Measurements from ENCODE around the gene SLPI. TPM values are rescaled to one million over a fixed set of nuclear protein-coding genes. Genes with fewer than 3 reads are reported as not detected.

The SLPI gene, protein sequence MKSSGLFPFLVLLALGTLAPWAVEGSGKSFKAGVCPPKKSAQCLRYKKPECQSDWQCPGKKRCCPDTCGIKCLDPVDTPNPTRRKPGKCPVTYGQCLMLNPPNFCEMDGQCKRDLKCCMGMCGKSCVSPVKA
- not detected for polyA plus RNA-seq (2013, experiment 1 of 2; ENCODE audit: insufficient read length)
- not detected for polyA plus RNA-seq (2013, experiment 2 of 2; ENCODE audit: insufficient read length)

DNA sequence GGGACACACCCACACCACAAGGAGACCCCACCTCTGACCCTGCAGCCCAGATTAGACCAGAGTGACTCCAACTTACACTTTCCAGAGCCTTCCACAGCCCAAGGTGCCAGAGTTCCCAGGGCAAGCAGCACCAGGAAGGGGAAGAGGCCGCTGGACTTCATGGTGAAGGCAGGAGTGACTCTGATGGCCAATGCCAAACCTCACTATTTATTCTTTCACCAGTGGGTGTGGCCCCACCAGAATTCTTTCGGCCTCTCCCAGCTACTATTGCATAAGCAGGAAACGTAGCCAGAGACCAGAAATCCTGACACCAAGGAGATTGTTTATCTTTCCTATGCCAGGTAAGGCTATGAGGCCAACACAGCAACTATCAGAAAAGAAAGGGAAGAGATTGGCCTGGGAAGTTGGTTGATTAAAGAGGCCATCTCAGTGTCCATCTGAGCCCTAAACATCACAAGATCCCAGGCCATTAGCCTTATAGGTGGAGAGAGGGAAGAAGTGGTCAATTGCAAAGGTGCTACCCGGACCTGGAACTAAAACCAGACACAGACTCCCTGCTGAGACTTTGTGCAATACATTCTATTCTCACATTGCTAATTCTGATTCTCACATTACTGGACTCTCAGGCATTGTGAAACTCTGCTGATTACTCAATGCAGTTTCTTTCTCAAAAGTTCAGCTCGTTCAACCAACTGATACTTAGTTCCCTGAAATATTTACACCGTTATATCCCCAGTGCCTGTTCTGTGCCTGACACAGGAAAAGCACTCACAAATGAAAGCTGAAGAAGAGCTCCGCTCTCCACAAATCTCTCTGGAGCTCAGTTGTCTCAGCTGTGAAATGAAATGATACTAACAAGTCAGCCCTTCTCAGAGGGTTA is at the start of gene SLPI:
TSS of gene SLPI (minus strand) at position 182 of the 880 bp plus-strand sequence. CDS start at position 161, 21 bp downstream.
- no peak for DNase-seq

DNA sequence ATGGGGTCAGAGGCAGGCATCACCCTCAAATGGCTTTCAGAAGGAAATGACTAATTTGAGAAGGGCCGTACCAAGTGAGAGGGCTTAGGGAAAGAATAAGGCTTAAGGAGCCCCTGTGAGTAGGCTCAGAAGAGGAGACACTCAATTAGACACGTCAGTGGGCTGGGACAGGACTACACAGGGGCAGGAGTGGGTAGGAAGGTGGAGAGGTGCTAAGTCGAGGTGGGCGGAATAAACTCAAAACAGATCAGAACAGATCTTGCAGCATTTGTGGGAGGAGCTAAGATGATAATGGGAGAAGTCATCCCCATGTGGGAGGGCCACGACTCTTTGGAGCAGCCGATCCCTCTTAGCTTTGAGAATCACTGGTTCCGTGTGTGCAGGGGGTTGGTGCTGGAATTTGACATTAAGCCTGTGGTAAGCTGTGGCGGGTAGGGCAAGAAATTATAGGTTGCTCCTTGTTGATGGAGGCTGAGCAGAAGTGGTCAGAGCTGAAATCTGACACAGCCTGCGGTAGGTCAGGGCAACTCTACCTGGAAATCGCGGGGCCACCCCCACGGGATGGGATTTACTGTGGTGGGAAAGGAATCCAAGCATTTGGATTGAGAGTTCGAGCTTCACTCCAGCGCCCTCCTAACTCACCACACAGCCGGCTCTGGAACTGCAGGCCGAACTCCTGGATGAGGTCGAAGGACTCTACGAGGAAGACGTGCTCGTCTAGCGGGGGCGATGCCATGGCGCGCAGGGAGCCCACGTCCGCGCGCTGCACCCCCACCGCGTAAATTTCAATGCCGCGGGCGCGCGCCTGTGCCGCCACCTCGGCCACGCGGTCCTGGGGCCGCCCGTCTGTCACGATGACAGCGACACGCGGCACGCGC is 49.5 kb upstream of the SLPI start:
- no peak for DNase-seq

DNA sequence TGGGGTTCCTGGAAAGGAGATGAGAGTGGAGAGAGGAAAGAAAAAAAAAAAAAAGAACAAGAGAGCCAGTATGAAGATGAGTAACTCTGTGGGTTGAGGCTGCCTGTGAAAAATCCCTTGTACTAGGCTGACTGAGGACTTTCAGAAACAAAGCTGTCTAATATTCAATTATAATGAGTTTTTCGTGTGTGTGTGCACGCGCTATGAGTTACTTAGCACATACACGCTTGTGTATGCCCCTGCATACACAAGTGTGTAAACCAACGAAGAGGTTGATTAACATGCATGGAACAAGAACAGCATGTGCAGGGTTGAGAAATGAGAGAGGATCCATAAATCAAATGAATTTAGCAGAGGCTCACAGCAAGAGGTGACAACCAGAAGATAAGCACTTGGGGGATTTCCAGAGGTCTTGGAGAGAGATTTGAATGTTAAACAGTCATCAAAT is 47.5 kb upstream of the SLPI start:
- no peak for DNase-seq

DNA sequence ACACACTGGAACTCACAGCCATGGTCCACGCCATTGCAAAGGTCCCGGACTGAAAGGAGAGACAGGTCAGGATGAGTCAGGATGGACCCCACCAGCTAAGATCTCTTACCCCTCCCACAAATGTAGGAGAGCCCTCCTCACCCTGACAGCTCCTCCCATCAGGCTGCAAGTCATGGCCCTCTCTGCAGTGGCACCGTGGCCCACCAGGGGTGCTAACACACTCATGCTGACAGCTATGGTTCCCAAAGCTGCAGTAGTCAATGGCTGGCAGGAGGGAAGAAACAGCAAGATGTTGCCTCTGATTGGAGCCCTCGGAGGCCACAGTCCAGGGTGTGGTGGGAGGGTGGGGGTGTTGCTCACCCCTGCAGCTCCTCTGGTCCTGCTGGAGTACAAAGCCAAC is 46.6 kb upstream of the SLPI start:
- DNase-seq: peak; percentile 38

DNA sequence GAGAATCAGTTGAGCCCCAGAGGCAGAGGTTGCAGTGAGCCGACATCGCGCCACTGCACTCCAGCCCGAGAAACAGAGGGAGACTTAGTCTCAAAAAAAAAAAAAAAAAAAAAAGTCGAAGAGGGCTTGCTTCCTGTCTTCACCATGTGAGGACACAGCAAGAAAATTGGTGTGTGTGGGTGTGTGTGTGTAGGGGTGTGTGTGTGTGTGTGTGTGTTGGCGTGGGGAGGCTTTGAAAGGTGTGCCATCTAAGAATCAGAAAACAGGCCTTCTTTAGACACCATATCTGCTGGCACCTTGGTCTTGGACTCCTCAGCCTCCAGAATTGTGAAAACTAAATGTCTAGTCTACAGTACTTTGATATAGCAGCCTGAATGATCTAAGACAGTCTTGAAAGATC is 45.4 kb upstream of the SLPI start:
- no peak for DNase-seq

DNA sequence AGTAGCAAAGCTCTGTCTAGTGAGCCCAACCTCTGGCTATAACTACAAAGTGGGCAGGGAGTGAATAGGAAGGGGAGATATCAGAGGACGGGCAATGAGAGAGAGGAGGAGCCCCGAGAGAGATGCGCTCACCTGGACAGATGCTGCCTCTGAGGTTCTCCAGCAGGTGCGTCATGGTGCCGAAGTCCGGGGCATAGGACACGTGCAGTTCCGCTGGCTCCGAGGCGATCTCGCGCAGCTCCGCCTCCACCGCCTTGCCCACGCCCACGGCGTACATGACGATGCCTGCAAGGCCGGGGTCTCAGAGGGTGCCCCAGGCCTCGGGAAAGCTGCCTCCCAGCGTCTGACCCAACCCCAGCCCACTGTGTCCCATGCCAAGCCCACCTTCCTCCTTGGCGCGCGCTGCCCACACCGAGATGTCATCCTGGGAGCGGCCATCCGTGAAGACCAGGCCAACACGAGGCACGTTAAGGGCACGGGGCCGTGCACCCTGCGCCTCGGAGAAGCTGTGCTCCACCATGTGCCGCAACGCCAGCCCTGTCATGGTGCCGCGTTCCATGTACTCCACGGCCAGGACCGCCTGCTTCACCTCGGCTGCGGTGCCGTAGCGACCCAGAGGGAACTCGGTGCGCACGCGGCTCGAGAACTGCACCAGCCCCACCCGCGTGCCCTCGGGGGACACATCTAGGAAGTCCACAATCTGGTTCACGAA is 43.6 kb upstream of the SLPI start:
- no peak for DNase-seq

DNA sequence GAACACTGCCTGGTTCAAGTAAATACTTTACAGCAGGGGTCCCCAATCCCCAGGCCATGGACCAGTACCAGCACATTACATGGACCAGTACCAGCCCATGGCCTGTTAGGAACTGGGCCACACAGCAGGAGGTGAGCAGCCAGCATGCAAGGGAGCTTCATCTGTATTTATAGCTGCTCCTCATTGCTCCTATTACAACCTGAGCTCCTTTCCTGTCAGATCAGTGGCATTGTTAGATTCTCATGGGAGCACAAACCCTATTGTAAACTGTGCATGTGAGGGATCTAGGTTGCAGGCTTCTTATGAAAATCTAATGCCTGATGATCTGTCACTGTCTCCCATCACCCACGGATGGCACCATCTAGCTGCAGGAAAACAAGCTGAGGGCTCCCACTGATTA is 40.3 kb upstream of the SLPI start:
- DNase-seq: no peak

DNA sequence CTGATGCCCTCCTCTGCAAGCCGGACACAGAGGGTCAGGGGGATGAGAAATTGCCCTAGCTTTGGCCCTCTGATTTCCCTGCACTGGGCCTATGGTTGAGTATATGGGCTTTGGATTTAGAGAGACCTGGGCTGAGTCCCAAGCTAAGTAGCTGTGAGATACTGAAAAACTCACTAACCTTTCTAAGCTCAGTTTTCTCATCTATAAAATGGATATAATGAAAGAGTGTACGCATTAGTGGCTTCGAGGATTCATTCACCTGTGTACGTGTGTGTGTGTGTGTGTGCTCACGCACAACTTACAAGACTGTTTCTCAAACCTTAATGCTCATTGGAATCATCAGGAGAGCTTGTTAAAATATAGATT is 39.6 kb upstream of the SLPI start:
- DNase-seq: no peak

DNA sequence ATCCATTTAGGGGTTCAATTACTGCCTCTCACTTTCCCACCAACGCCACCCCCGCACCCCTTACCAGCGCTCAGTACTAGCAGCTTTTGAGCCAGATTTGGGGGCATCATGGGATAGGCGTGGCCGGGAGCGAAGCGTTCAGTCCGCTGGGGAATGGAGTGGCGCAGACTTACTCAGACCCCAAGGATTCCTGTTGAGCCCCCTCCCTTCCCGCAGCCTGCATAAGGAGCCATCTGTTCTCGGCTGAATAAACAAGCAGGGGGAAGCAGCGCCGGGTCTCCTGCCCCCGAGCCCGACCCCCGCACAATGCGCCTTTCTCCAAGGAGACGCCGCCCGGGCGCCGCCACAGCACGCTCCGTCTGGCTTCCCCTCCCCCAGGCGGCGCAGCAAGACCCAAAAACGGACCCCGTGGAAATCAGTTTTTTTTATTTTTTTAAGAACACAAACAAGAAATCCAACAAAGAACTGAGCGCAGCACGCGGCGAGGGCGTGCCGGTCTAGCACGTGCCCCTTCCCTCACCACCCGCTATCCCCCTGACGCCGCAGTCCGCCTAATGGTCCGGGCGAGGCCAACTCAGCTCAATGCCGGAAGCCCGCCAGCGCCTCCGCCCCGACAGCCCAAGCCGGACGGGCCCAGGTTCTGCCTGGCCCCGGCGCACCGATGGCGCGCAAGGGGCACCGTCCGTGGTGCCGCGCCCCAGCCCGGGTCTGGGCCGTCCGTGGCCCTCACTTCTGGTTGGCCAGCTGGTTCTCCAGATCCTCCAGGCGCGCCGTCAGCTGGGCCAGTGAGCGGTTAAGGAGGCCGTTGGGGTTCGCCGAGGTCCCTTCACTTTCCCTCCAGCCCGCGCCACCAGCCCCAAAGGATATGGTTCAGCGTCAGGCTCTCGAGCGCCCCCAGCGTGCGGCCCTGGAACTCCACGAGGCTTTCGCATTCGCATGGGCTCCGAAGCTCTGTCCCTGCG is 39.0 kb upstream of the SLPI start:
- DNase-seq: peak; percentile 73

DNA sequence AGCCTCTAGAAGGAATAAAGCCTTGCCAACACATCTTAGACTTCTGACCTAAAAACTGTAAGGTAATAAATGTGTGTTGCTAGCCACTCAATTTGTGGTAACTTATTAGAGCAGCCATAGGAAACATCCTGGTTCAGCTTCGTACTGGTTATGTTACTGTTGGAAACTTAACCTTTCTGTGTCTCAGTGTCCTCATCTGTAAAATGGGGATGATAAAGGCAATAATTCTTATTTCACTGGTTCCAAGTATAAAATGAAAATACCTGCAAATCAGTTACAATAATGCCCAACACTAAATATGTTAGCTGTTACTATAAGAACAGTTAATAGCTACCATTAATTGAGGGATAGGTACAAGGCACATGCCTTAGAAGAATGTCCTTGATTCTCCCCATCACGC is 38.0 kb upstream of the SLPI start:
- DNase-seq: no peak

DNA sequence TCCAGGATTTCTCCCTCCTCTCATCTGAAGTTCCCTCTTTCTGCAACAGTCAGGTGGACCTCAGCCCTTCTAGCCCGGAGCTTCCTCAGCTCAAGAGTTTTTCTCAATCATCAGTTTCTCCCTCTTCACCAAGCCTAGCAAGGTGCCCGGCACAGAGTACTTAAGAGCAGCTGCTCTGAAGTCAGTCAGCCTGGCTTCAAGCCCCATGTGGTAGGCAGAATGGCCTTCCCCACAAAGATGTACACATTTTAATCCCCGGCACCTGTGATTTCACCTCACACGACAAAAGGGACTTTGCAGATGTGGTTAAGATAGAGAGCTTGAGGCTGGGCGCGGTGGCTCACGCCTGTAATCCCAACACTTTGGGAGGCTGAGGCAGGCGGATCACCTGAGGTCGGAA is 37.2 kb upstream of the SLPI start:
- no peak for DNase-seq

DNA sequence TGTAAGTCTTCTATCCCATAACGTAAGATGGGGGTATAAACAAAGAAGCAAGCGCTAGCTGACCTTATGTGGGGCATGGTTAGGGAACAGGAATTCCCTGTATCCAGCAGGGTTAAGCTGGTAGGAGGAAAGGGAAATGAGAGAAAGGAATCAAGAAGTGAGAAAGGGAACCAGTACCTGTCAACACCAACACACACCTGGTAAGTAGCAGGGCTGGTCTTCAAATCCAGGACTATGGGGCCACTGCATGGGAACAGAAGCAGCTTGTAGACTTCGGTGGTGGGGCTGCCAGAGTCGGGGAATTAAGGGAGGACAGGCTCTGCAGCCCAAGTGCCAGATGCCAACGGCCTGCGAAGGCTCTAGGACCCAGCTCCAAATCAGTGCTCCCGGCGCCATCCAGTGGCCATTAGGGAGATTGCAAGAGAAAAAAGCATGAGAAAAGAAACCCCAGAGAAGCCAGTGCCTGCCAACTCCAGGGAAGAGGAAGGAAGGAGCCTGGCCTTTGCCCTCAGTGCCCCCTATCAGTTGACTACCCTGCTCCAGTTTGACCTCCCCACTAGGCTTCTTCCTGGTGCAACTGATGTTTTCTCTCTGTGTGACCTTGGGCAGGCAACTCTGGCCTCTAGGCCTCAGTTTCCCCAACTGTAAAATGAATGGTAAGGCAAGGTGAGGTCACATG is 36.5 kb upstream of the SLPI start:
- peak; percentile 75 for DNase-seq

DNA sequence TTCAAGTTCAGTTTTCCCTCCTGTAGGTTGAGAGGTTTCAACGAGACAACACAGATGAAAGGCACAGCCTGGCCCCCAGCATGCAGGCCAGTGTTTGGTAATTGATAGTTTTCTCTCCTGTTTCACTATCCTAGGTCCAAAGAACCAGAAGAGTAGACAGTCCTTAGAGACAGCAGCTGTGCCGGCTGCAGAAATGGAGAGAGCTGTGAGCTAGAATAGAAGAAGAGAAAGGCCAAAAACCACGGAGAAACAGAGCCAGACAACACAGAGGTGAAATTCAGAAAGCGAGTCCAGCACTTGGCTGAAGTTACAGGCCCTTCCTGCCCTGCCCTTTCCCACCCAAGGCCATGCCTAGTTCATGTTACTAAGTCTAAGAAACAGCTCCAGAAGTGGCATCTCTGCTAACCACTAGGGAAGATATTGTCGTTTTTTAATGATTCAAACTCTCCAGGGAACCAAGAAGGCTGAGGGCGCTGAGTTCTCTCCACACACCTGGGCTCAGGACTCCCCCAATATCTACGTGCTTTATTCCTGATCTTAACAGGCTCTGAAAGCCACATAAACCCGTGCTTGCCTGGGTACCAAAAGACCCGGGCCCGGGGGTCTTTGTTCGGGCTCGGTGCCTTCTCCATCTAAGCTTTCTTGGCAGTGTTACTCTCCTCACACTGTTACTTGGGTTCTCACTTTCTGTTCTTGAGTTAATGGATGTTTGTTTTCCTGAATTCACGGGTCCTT is 35.7 kb upstream of the SLPI start:
- no peak for DNase-seq

DNA sequence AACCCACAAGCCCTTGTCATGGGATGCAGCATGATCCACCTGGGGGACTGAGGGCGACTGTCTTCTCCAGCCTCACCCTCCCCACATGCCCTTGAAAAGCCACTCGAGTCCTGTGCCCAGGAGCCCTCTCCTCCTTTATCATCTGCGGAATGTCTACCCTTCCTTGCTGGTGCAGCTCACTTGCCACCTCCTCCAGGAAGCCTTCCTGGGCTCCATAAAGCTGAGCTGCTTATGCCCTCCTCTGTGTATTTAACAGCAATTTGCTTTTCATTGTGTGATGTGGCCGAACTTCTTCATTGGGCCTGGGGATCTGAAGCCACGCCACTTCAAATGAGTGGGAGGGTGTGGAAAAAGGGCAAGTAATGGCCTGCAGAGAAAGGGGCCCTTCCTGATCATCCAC is 34.5 kb upstream of the SLPI start:
- no peak for DNase-seq

DNA sequence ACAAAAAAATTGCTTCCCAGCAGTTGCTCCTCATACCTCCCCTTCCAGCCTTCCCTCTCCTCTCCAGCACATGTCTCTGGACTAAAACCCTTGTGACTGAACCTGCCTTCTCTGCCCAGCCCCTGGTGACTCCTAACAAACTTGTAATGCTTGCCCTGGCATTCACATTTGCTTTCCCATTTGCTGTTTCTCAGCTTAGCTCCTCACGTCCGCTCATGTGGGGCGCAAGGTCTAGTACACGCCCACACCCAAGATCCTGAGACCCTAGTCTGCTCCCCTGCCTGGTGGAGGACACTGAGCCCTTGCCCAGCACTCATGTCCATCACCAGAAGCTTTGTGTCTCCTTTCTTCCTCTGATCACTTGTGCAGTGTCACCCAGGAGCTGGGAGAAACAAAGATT is 34.0 kb upstream of the SLPI start:
- no peak for DNase-seq

DNA sequence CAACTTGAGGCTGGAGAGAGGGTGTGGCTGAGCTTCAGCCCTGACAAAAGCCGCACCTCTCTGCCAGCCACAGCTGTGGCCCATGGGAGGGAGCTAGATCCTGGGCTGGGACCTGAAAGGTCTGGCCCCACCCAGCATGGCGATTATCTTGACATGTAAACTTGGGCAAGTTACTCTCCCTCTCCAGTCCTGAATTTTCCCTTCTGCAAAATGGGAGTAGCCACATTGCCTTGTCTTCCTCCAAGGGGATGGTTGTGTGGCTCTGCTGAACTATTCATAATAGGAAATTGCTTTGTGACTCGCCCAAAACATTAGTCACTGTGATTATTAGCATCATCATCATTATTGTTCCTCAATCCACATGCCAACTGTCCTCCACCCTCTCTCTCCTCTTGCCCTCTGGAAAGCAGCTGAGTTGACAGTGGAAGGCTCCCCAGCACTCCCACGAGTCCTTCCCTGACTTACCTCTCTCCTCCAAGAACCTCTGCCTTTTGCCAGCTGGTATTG is 29.2 kb upstream of the SLPI start:
- peak; percentile 16 for DNase-seq

DNA sequence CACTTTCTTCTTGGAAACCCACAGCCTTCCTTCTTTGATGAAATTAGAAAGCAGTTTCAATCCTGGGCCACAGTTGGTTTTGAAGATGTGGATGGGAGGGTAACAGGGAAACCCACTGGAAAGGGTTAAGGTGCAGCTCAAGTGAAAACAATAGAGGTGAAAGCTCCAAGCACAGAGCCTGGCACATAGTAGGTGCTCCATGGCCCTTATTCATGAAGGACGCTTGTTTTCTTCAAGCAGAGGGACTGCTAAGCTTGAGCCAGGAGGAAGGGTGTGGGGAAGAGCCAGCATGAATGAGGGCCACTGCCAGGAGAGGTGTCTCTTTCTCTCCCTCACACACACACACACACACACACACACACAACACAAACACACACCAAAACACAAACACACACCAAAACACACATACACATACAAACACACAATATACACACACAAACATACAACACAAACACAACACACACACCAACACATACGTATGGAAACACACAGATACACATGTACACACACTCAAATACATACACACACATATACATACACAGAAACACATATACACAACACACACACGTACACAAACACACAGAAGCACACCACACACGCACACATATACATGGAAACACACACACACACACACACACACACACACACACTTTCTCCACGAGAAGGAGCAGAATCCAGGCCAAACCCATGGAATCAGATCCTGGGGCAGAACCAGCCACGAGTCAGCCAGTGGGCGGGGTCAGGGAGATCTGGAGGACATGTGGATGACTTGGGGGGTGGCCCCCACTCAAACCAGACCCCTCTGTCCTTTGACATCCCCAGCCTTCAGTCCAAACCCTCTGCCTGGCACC is 28.6 kb upstream of the SLPI start:
- DNase-seq: no peak

DNA sequence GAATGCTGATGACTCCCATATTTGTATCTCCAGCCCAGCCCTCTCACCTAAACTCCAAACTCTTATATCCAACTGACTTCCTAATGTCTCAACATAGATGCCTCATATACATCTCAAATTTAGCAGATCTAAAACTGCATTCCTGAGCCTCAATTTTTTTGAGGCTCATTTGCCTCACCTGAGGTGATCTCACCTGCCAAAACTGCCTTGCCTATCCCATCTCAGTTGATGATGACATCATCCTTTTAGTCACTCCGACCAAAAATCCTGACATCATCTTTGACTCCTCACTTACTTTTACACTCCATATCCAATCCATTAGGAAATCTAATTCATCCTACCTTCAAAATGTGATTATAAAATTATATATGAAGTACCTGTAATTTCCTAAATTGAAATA is 25.6 kb upstream of the SLPI start:
- no peak for DNase-seq

DNA sequence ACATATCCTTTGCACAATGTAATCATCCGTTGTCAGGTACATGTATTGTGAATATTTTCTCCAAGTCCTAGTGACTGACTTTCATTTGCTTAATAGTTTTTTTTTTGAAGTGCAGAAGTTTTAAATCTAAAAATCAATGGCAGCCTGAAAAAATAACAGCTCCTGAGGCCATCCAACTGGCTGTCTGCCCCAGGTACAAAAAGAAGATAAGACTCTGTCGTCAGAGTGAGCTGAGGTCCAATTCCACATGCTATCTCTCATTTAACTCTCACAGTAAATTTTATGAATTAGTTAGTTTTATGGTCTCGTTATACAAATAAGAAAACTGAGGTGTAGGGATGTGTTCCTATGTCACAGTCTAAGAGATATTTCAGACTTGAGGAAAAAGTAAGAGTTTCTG is 21.0 kb upstream of the SLPI start:
- no peak for DNase-seq

Measured in fibroblast of skin of back (primary cell).